HFFc6 (cell line): ENCODE results near the gene DRD1. TPM values are rescaled to one million over a fixed set of nuclear protein-coding genes. Genes with fewer than 3 reads are reported as not detected.
"Not testable (repeated sequence)": the region's sequence is repeated elsewhere in the genome, so short reads cannot be mapped to it uniquely, and the experiment has no call there.

ENCODE experiments used
- DNase-seq: peaks from one replicate; pipeline ENCODE4 v3.0.0-alpha.2; 2018
- H3K27ac Mint-ChIP-seq: 2 replicates; pipeline ENCODE4 v1.8.0; 2020; ENCODE audit warnings: mild to moderate bottlenecking, mixed read lengths
- H3K27me3 Mint-ChIP-seq: 2 replicates; pipeline ENCODE4 v1.8.0; 2021; ENCODE audit warnings: mild to moderate bottlenecking, moderate library complexity, mixed read lengths; ENCODE audit not compliant: insufficient read depth
- H3K36me3 Mint-ChIP-seq: 2 replicates; pipeline ENCODE4 v1.8.0; 2021; ENCODE audit warnings: low read depth, mixed read lengths
- H3K4me1 Mint-ChIP-seq: 2 replicates; pipeline ENCODE4 v1.8.0; 2020; ENCODE audit warnings: low read depth, mixed read lengths
- H3K4me3 Mint-ChIP-seq: 2 replicates; pipeline ENCODE4 v1.8.0; 2020; ENCODE audit warnings: mild to moderate bottlenecking, moderate library complexity, mixed read lengths
- H3K9me3 Mint-ChIP-seq: 2 replicates; pipeline ENCODE4 v1.8.0; 2020; ENCODE audit warnings: mild to moderate bottlenecking, mixed read lengths
- total RNA-seq, 6 experiments: library from RNA; stranded (reverse); fragmentation: NEBNext Ultra II Directional; extraction: Animal tissue kit (Norgen Biotek cat#: 25700); gene quantifications; 2 replicates in 1 of 6; 3 replicates in 5 of 6; pipeline ENCODE4 v1.2.3, GENCODE V29; 2021
- TF ChIP-seq, protein P1 (sequence below): fragments of 200-600 bp; sonication (generic); IDR thresholded peaks from 2 replicates; pipeline ENCODE4 v1.5.0; 2021; ENCODE audit warnings: antibody characterized with exemption, mild to moderate bottlenecking

The DRD1 gene
- total RNA-seq, 6 experiments from 2014 or later, result not detected

- TF ChIP-seq, protein P1, sequence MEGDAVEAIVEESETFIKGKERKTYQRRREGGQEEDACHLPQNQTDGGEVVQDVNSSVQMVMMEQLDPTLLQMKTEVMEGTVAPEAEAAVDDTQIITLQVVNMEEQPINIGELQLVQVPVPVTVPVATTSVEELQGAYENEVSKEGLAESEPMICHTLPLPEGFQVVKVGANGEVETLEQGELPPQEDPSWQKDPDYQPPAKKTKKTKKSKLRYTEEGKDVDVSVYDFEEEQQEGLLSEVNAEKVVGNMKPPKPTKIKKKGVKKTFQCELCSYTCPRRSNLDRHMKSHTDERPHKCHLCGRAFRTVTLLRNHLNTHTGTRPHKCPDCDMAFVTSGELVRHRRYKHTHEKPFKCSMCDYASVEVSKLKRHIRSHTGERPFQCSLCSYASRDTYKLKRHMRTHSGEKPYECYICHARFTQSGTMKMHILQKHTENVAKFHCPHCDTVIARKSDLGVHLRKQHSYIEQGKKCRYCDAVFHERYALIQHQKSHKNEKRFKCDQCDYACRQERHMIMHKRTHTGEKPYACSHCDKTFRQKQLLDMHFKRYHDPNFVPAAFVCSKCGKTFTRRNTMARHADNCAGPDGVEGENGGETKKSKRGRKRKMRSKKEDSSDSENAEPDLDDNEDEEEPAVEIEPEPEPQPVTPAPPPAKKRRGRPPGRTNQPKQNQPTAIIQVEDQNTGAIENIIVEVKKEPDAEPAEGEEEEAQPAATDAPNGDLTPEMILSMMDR, result no peak
- Mint-ChIP-seq H3K36me3 (no peaks in the 10 kb centered on the region), H3K4me1 (no peaks in the 10 kb centered on the region), H3K4me3 (no peak overlapping the region), H3K9me3 (peaks cover 25% of the 10 kb centered on the region), H3K27me3 (no peaks in the 10 kb centered on the region; the same call in 1 of the 2 replicates), H3K27ac (no peak overlapping the region)
- no peak for DNase-seq
Observed at GRCh38 chr5:175415303-175415702, 28.7 kb downstream of the DRD1 start.

DNA sequence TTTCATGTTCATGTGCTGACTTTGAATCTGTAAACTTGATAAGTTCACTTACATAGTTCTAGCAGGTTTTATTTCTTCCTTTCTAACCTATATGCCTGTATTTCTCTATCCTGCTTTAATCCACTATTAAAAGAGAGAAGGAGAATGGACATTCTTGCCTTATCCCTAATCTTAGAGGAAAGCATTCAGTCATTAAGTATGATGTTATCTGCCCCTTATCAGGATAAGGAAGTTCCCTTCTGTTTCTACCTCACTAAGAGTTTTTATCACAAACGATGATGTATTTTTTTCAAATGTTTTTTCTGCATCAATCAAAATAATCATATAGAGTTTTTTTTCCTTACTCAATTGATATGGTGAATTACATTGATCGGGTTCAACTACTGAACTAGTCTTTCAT is 33.1 kb downstream of the DRD1 start:
- TF ChIP-seq, protein P1, result no peak

GRCh38 chr5:175406300-175406699 is 37.7 kb downstream of the DRD1 start:
- Mint-ChIP-seq H3K36me3 (no peaks in the 10 kb centered on the region), H3K4me1 (no peaks in the 10 kb centered on the region), H3K4me3 (no peak overlapping the region), H3K27me3 (peaks cover 2% of the 10 kb centered on the region; the same call in 1 of the 2 replicates), H3K27ac (no peak overlapping the region), H3K9me3 (peaks cover 18% of the 10 kb centered on the region)
- TF ChIP-seq, protein P1, result no peak
- DNase-seq, result no peak

More for the DNA sequence above, 33.1 kb downstream of the DRD1 start:
- no peak for DNase-seq
- no peaks in the 10 kb centered on the region for H3K4me1 Mint-ChIP-seq
- H3K4me3 Mint-ChIP-seq, result no peak overlapping the region
- no peaks in the 10 kb centered on the region; the same call in 1 of the 2 replicates for H3K27me3 Mint-ChIP-seq
- peaks cover 17% of the 10 kb centered on the region for H3K9me3 Mint-ChIP-seq
- no peaks in the 10 kb centered on the region for H3K36me3 Mint-ChIP-seq
- H3K27ac Mint-ChIP-seq, result no peak overlapping the region

DNA sequence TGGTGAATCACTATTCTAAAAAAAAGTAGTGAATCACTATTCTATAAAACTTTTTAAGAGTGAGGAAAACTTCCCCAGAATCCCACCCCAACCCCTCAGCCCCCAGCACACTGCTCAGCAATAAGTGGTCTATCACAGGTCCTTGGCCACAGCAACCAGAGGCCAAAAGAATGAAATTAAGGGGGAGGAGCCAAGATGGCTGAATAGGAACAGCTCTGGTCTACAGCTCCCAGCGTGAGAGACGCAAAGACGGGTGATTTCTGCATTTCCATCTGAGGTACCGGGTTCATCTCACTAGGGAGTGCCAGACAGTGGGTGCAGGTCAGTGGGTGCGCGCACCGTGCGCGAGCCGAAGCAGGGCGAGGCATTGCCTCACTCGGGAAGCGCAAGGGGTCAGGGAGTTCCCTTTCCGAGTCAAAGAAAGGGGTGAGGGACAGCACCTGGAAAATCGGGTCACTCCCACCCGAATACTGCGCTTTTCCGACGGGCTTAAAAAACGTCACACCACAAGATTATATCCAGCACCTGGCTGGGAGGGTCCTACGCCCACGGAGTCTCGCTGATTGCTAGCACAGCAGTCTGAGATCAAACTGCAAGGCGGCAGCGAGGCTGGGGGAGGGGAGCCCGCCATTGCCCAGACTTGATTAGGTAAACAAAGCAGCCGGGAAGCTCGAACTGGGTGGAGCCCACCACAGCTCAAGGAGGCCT is 46.2 kb downstream of the DRD1 start:
- H3K27ac Mint-ChIP-seq, DNase-seq, H3K36me3 Mint-ChIP-seq, H3K4me1 Mint-ChIP-seq, H3K27me3 Mint-ChIP-seq, H3K4me3 Mint-ChIP-seq: not testable (repeated sequence)
- H3K9me3 Mint-ChIP-seq, result peaks cover 15% of the 10 kb centered on the region

GRCh38 chr5:175395430-175395829 is 48.6 kb downstream of the DRD1 start:
- not testable (repeated sequence) for H3K4me1 Mint-ChIP-seq, DNase-seq, H3K4me3 Mint-ChIP-seq, H3K27ac Mint-ChIP-seq, H3K27me3 Mint-ChIP-seq, H3K36me3 Mint-ChIP-seq
- H3K9me3 Mint-ChIP-seq, result peaks cover 19% of the 10 kb centered on the region

DNA sequence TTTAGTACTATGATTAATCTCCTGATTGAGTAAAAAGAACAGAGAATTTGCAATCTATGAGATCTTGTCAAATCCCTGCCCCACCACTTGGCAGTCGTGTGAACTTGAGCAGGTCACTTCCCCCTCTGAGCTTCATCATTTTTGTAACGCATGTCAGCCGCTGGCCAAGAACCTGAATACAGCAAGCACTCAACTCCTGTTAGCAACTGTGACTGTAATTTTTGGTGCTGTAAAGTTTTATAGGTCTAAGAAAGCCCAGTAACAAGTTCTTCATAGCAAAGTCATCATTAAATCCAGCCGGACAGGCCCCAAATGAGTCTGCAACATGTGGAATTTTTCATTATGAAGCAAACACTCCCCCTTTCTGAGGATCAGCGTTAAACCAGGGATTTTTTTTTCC is 49.4 kb downstream of the DRD1 start:
- Mint-ChIP-seq H3K27me3 (no peaks in the 10 kb centered on the region), H3K36me3 (no peaks in the 10 kb centered on the region), H3K4me1 (no peaks in the 10 kb centered on the region), H3K27ac (no peak overlapping the region), H3K9me3 (peaks cover 19% of the 10 kb centered on the region), H3K4me3 (no peak overlapping the region)
- TF ChIP-seq, protein P1, result no peak
- no peak for DNase-seq
